ENCODE data around the gene SFSWAP.
"Not testable (repeated sequence)": the region's sequence is repeated elsewhere in the genome, so short reads cannot be mapped to it uniquely, and the experiment has no call there.

The SFSWAP gene

GRCh38 chr12:131703161-131703560 is 7.7 kb upstream of the SFSWAP start:
- no peak overlapping the region for H2BK15ac ChIP-seq (ENCODE audit: low read length)
- no peak overlapping the region for H4K91ac ChIP-seq (ENCODE audit: low read depth, low read length, poor library complexity)
- no peaks in the 10 kb centered on the region for H3K79me1 ChIP-seq (ENCODE audit: low read depth, low read length)
- H3K9me3 ChIP-seq (replicated peaks in 1 of 2; ENCODE audit: control insufficient read depth in 2 of 2, insufficient read depth in 1 of 2, low read depth in 1 of 2, low read length in 2 of 2) = peaks cover 0 to 5% of the 10 kb centered on the region in 2 donors
- H3K23ac ChIP-seq (ENCODE audit: low read depth, low read length, poor library complexity) = no peak overlapping the region
- no peak overlapping the region for H2BK120ac ChIP-seq (ENCODE audit: low read depth, low read length)
- H3K4me2 ChIP-seq (ENCODE audit: insufficient read depth, low read length, poor library complexity, severe bottlenecking) = no peak overlapping the region
- H3K4me1 ChIP-seq (ENCODE audit: control insufficient read depth in 2 of 2, insufficient read depth in 1 of 2, low read depth in 1 of 2, low read length in 2 of 2) = peaks cover 0 to 2% of the 10 kb centered on the region in 2 donors
- no peak overlapping the region for H3K4ac ChIP-seq (ENCODE audit: low read length)
- H3K36me3 ChIP-seq (replicated peaks in 1 of 2; ENCODE audit: control insufficient read depth in 2 of 2, insufficient read depth in 2 of 2, low read length in 2 of 2) = no peaks in the 10 kb centered on the region
- H3K14ac ChIP-seq (ENCODE audit: low read length) = no peak overlapping the region
- no peak overlapping the region for H2BK5ac ChIP-seq (ENCODE audit: low read length)
- no peaks in the 10 kb centered on the region for H3K27me3 ChIP-seq (ENCODE audit: control insufficient read depth in 3 of 3, insufficient read depth in 3 of 3, low read depth in 1 of 3, low read length in 3 of 3)
- no peak overlapping the region for H3K27ac ChIP-seq (replicated peaks; ENCODE audit: low read length)
- H3K4me3 ChIP-seq (ENCODE audit: low read length in 2 of 2) = no peak overlapping the region
- H3K9ac ChIP-seq (ENCODE audit: low read depth, low read length, poor library complexity) = no peak overlapping the region
- no peak overlapping the region for H4K8ac ChIP-seq (ENCODE audit: low read depth, low read length)
- H2AFZ ChIP-seq (ENCODE audit: low read length) = no peak overlapping the region
- no peak overlapping the region for H2AK5ac ChIP-seq (ENCODE audit: low read depth, low read length)
- no peak overlapping the region for H3K18ac ChIP-seq (ENCODE audit: low read length)
- DNase-seq (ENCODE audit: low spot score) = no peak
- H2BK12ac ChIP-seq (ENCODE audit: low read length) = no peak overlapping the region

- H3K9ac ChIP-seq (ENCODE audit: low read depth, low read length, poor library complexity) = no peak overlapping the region
- H3K14ac ChIP-seq (ENCODE audit: low read length) = no peak overlapping the region
- no peak overlapping the region for H2BK120ac ChIP-seq (ENCODE audit: low read depth, low read length)
- no peak for DNase-seq (ENCODE audit: low spot score)
- no peak overlapping the region for H2BK12ac ChIP-seq (ENCODE audit: low read length)
- no peak overlapping the region for H3K4me3 ChIP-seq (ENCODE audit: low read length in 2 of 2)
- H3K4me2 ChIP-seq (ENCODE audit: insufficient read depth, low read length, poor library complexity, severe bottlenecking) = no peak overlapping the region
- no peak overlapping the region for H3K27ac ChIP-seq (replicated peaks; ENCODE audit: low read length)
- no peaks in the 10 kb centered on the region for H3K36me3 ChIP-seq (replicated peaks in 1 of 2; ENCODE audit: control insufficient read depth in 2 of 2, insufficient read depth in 2 of 2, low read length in 2 of 2)
- peaks cover 0 to 2% of the 10 kb centered on the region in 2 donors for H3K4me1 ChIP-seq (ENCODE audit: control insufficient read depth in 2 of 2, insufficient read depth in 1 of 2, low read depth in 1 of 2, low read length in 2 of 2)
- H3K18ac ChIP-seq (ENCODE audit: low read length) = no peak overlapping the region
- no peaks in the 10 kb centered on the region for H3K79me1 ChIP-seq (ENCODE audit: low read depth, low read length)
- WGBS, 2 donors (ENCODE audit: extremely low coverage in 2 of 2, insufficient read length in 2 of 2, insufficient replicate concordance in 1 of 2) = no CpG with 5 or more reads among the region's 2 CpGs
- no peaks in the 10 kb centered on the region for H3K27me3 ChIP-seq (ENCODE audit: control insufficient read depth in 3 of 3, insufficient read depth in 3 of 3, low read depth in 1 of 3, low read length in 3 of 3)
- no peak overlapping the region for H2AK5ac ChIP-seq (ENCODE audit: low read depth, low read length)
- H4K91ac ChIP-seq (ENCODE audit: low read depth, low read length, poor library complexity) = no peak overlapping the region
- H2BK5ac ChIP-seq (ENCODE audit: low read length) = no peak overlapping the region
- H3K23ac ChIP-seq (ENCODE audit: low read depth, low read length, poor library complexity) = no peak overlapping the region
- peaks cover 5 to 7% of the 10 kb centered on the region in 2 donors for H3K9me3 ChIP-seq (replicated peaks in 1 of 2; ENCODE audit: control insufficient read depth in 2 of 2, insufficient read depth in 1 of 2, low read depth in 1 of 2, low read length in 2 of 2)
- H4K8ac ChIP-seq (ENCODE audit: low read depth, low read length) = no peak overlapping the region
- H2BK15ac ChIP-seq (ENCODE audit: low read length) = no peak overlapping the region
- H2AFZ ChIP-seq (ENCODE audit: low read length) = no peak overlapping the region
- no peak overlapping the region for H3K4ac ChIP-seq (ENCODE audit: low read length)
Measured at GRCh38 chr12:131704509-131704908, 6.4 kb upstream of the SFSWAP start.

GRCh38 chr12:131706709-131707108 is 4.2 kb upstream of the SFSWAP start:
- H3K14ac ChIP-seq (ENCODE audit: low read length); H4K91ac ChIP-seq (ENCODE audit: low read depth, low read length, poor library complexity); H3K23ac ChIP-seq (ENCODE audit: low read depth, low read length, poor library complexity); H3K27me3 ChIP-seq (ENCODE audit: control insufficient read depth in 3 of 3, insufficient read depth in 3 of 3, low read depth in 1 of 3, low read length in 3 of 3); H3K4me1 ChIP-seq (ENCODE audit: control insufficient read depth in 2 of 2, insufficient read depth in 1 of 2, low read depth in 1 of 2, low read length in 2 of 2); H3K4ac ChIP-seq (ENCODE audit: low read length); H3K4me2 ChIP-seq (ENCODE audit: insufficient read depth, low read length, poor library complexity, severe bottlenecking); H3K18ac ChIP-seq (ENCODE audit: low read length); H2AFZ ChIP-seq (ENCODE audit: low read length); H3K36me3 ChIP-seq (replicated peaks in 1 of 2; ENCODE audit: control insufficient read depth in 2 of 2, insufficient read depth in 2 of 2, low read length in 2 of 2); H3K4me3 ChIP-seq (ENCODE audit: low read length in 2 of 2); H2BK15ac ChIP-seq (ENCODE audit: low read length); DNase-seq (ENCODE audit: low spot score); H2BK5ac ChIP-seq (ENCODE audit: low read length); H3K27ac ChIP-seq (replicated peaks; ENCODE audit: low read length); H3K79me1 ChIP-seq (ENCODE audit: low read depth, low read length); H2BK12ac ChIP-seq (ENCODE audit: low read length); H4K8ac ChIP-seq (ENCODE audit: low read depth, low read length); H2BK120ac ChIP-seq (ENCODE audit: low read depth, low read length); H3K9ac ChIP-seq (ENCODE audit: low read depth, low read length, poor library complexity); H2AK5ac ChIP-seq (ENCODE audit: low read depth, low read length): not testable (repeated sequence)
- H3K9me3 ChIP-seq (replicated peaks in 1 of 2; ENCODE audit: control insufficient read depth in 2 of 2, insufficient read depth in 1 of 2, low read depth in 1 of 2, low read length in 2 of 2) = peaks cover 5 to 11% of the 10 kb centered on the region in 2 donors
- WGBS, 2 donors (ENCODE audit: extremely low coverage in 2 of 2, insufficient read length in 2 of 2, insufficient replicate concordance in 1 of 2) = no CpG with 5 or more reads among the region's 4 CpGs

- peaks cover 6% of the 10 kb centered on the region for H3K79me1 ChIP-seq (ENCODE audit: low read depth, low read length)
- H3K14ac ChIP-seq (ENCODE audit: low read length) = no peak overlapping the region
- no peak overlapping the region for H3K4me2 ChIP-seq (ENCODE audit: insufficient read depth, low read length, poor library complexity, severe bottlenecking)
- H2BK5ac ChIP-seq (ENCODE audit: low read length) = no peak overlapping the region
- no peak overlapping the region for H3K4me3 ChIP-seq (ENCODE audit: low read length in 2 of 2)
- WGBS, 2 donors (ENCODE audit: extremely low coverage in 2 of 2, insufficient read length in 2 of 2, insufficient replicate concordance in 1 of 2) = no CpG with 5 or more reads among the region's 3 CpGs
- no peak overlapping the region for H2BK15ac ChIP-seq (ENCODE audit: low read length)
- no peak overlapping the region for H2AFZ ChIP-seq (ENCODE audit: low read length)
- no peak overlapping the region for H3K27ac ChIP-seq (replicated peaks; ENCODE audit: low read length)
- H3K4ac ChIP-seq (ENCODE audit: low read length) = no peak overlapping the region
- no peak overlapping the region for H4K91ac ChIP-seq (ENCODE audit: low read depth, low read length, poor library complexity)
- no peak overlapping the region for H3K23ac ChIP-seq (ENCODE audit: low read depth, low read length, poor library complexity)
- no peaks in the 10 kb centered on the region for H3K27me3 ChIP-seq (ENCODE audit: control insufficient read depth in 3 of 3, insufficient read depth in 3 of 3, low read depth in 1 of 3, low read length in 3 of 3)
- no peak overlapping the region for H4K8ac ChIP-seq (ENCODE audit: low read depth, low read length)
- peaks cover 0 to 11% of the 10 kb centered on the region in 2 donors for H3K9me3 ChIP-seq (replicated peaks in 1 of 2; ENCODE audit: control insufficient read depth in 2 of 2, insufficient read depth in 1 of 2, low read depth in 1 of 2, low read length in 2 of 2)
- peaks cover 3 to 12% of the 10 kb centered on the region in 2 donors for H3K36me3 ChIP-seq (replicated peaks in 1 of 2; ENCODE audit: control insufficient read depth in 2 of 2, insufficient read depth in 2 of 2, low read length in 2 of 2)
- no peak overlapping the region for H3K9ac ChIP-seq (ENCODE audit: low read depth, low read length, poor library complexity)
- H2BK120ac ChIP-seq (ENCODE audit: low read depth, low read length) = no peak overlapping the region
- peaks cover 9 to 11% of the 10 kb centered on the region in 2 donors for H3K4me1 ChIP-seq (ENCODE audit: control insufficient read depth in 2 of 2, insufficient read depth in 1 of 2, low read depth in 1 of 2, low read length in 2 of 2)
- H2BK12ac ChIP-seq (ENCODE audit: low read length) = no peak overlapping the region
- no peak overlapping the region for H3K18ac ChIP-seq (ENCODE audit: low read length)
- no peak overlapping the region for H2AK5ac ChIP-seq (ENCODE audit: low read depth, low read length)
- DNase-seq (ENCODE audit: low spot score) = no peak
Measured at GRCh38 chr12:131709226-131709625, 1.7 kb upstream of the SFSWAP start.

All from neuronal stem cell (in vitro differentiated cells).